ACC112 (cell line): ENCODE data around the gene TMEM26.

Source experiments
- H2AFZ ChIP-seq: fragments of 200-600 bp; sonication (generic); one replicate; pipeline ENCODE4 v1.6.0; 2017; ENCODE audit warnings: antibody characterized with exemption, low read length; ENCODE audit not compliant: unreplicated experiment
- H3K27ac ChIP-seq: fragments of 200-600 bp; sonication (generic); 2 replicates; pipeline ENCODE4 v1.5.1; 2014; ENCODE audit warnings: low read depth, mild to moderate bottlenecking, antibody characterized with exemption, low read length, moderate library complexity
- H3K27me3 ChIP-seq: fragments of 200-600 bp; sonication (generic); 2 replicates; pipeline ENCODE4 v1.6.1; 2014; ENCODE audit warnings: mild to moderate bottlenecking, antibody characterized with exemption, low read length, moderate library complexity, mixed read lengths; ENCODE audit not compliant: insufficient read depth
- H3K36me3 ChIP-seq: fragments of 200-600 bp; sonication (generic); 2 replicates; pipeline ENCODE4 v1.6.1; 2016; ENCODE audit warnings: mild to moderate bottlenecking, antibody characterized with exemption, low read length, moderate library complexity, mixed read lengths; ENCODE audit not compliant: insufficient read depth
- H3K4me1 ChIP-seq: fragments of 200-600 bp; sonication (generic); one replicate; pipeline ENCODE4 v1.6.1; 2016; ENCODE audit warnings: low read length, mixed read lengths; ENCODE audit not compliant: insufficient read depth, unreplicated experiment, control insufficient read depth
- H3K4me3 ChIP-seq: fragments of 200-600 bp; sonication (generic); 2 replicates; pipeline ENCODE4 v1.5.1; 2014; ENCODE audit warnings: mild to moderate bottlenecking, low read depth, low read length
- H3K79me2 ChIP-seq: fragments of 200-600 bp; sonication (generic); one replicate; pipeline ENCODE4 v1.6.0; 2016; ENCODE audit warnings: low read length; ENCODE audit not compliant: control insufficient read depth, unreplicated experiment, insufficient read depth

Gene TMEM26

DNA sequence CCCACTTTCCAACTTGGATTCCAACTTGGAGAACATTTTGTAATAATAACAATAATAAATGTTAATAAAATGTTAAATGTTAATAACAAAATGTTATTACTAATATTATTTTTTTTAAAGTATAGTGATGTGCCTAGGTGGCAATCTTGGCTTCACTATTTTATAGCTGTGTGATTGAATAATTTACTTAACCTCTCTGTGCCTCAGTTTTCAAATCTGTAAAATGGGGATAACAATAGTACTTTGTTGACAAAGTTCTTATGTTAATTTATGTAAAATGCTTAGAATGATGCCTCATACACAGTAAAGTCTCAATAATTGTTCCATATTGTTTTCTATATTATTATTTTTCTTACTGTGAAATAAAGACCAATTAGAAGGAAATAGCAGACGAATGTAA is 23.3 kb upstream of the TMEM26 start:
- H3K27me3 ChIP-seq: no peaks in the 10 kb centered on the region
- peaks cover 10% of the 10 kb centered on the region for H3K4me1 ChIP-seq
- no peaks in the 10 kb centered on the region for H3K36me3 ChIP-seq
- no peak overlapping the region for H3K4me3 ChIP-seq
- H2AFZ ChIP-seq: no peak overlapping the region
- H3K79me2 ChIP-seq: no peaks in the 10 kb centered on the region
- no peak overlapping the region for H3K27ac ChIP-seq

DNA sequence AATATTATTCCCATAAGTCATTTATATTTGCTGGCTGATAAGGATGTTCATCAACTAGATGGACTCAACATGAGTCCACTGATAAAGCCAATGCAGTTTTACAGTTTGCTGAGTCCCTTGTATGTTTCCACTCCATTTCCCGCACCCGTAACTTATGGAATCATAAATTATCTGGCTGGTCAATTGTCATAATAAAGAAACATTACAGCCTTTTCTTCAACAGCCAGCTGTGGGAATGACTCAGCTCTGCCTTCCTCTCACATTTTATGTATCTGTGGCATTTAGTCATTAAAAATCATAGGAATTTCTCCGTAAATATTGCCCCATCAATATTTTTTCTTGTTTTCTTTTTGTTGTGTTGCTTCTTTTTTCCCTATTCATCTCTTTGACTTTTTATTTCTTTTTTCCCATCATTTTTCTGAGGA is 22.3 kb upstream of the TMEM26 start:
- Histone ChIP-seq H3K4me3 (no peak overlapping the region), H3K4me1 (peaks cover 10% of the 10 kb centered on the region), H3K27ac (no peak overlapping the region), H3K36me3 (no peaks in the 10 kb centered on the region), H3K27me3 (no peaks in the 10 kb centered on the region), H3K79me2 (no peaks in the 10 kb centered on the region), H2AFZ (no peak overlapping the region)

DNA sequence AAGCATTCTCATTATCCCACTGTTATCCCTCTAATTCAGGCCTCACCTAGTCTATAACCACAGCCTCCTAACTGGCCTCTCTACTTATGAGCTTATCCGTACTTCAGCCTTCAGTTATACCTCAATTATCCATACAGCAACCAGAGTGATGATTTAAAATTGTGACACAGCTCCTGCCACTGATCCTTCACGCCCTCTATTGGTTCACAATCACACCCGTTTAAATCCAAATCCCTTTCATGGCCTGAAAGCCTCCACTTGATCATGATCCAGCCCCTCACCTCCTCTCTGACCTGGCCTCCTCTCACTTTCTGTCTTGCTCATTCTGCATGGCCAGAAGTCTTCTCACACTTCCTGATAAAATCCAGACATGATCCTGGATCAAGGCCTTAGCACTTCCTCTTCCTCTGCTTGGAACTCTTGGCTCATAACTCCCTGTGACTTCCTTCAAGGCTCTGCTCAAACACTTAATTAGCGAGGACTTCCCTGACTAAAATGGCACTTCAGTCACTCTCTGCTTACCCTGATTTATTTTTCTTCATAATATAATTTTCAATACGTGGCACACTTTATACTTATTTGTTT is 19.0 kb upstream of the TMEM26 start:
- H3K36me3 ChIP-seq: no peaks in the 10 kb centered on the region
- no peak overlapping the region for H3K27ac ChIP-seq
- H3K4me1 ChIP-seq: peaks cover 10% of the 10 kb centered on the region
- no peaks in the 10 kb centered on the region for H3K79me2 ChIP-seq
- no peak overlapping the region for H3K4me3 ChIP-seq
- H3K27me3 ChIP-seq: no peaks in the 10 kb centered on the region
- H2AFZ ChIP-seq: no peak overlapping the region

- Histone ChIP-seq H3K4me1 (peaks cover 6% of the 10 kb centered on the region), H3K79me2 (no peaks in the 10 kb centered on the region), H3K27me3 (no peaks in the 10 kb centered on the region), H2AFZ (no peak overlapping the region), H3K4me3 (no peak overlapping the region), H3K36me3 (no peaks in the 10 kb centered on the region), H3K27ac (no peak overlapping the region)
Measured at GRCh38 chr10:61471491-61471890, 18.3 kb upstream of the TMEM26 start.

DNA sequence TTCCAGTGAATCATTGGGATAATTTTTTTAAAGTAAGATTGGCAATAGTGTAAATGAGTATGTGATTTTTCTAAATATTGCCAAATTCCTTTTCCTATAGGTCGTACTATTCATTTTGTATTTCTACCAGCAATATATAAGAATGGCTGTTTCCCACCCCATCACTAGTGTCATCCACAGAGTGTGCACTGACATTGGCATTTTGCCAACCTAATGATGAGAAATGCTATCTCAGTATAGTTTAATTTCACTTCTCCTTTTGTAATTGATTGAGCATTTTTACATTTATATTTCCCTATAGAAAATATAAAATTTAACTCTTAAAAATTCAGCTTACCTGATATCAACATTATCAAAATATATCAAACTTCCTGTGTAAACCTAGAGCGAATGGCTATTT is 17.6 kb upstream of the TMEM26 start:
- H3K79me2 ChIP-seq: no peaks in the 10 kb centered on the region
- H3K27me3 ChIP-seq: no peaks in the 10 kb centered on the region
- no peak overlapping the region for H3K27ac ChIP-seq
- peaks cover 11% of the 10 kb centered on the region for H3K4me1 ChIP-seq
- no peaks in the 10 kb centered on the region for H3K36me3 ChIP-seq
- H3K4me3 ChIP-seq: no peak overlapping the region
- H2AFZ ChIP-seq: no peak overlapping the region

DNA sequence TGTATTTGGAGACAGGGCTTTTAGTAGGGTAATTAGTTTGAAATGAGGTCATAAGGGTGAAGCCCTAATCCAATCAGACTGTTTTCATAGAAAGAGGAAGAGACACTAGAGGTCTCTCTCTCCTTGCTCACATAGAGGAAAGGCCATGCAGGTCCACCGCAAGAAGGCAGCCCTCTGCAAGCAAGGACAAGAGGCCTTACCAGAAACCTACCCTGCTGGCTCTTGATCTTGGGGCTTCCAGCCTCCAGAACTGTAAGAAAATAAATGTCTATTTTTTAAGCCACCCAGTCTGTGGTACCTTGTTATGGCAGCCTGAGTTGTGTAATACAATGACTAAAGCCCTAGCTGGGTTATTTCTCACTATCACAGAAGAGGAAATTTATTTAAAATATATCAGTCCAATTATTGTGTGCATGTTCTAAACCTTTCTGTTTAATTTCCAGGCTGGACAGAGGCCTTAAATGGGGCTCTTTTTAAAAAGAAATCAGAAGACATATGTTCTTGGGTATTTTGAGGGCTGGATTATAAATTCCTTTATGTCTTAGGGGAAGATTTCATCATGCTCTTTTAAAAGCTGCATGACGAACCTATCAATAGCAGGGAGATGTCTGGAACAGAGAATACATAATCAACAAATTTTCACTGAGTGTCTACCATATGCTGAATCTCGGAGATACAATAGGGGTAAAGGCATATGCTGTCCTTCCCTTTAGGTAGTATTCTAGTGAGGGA is 12.9 kb upstream of the TMEM26 start:
- no peak overlapping the region for H2AFZ ChIP-seq

GRCh38 chr10:61465171-61465496 is 12.0 kb upstream of the TMEM26 start:
- Histone ChIP-seq H3K27me3 (no peaks in the 10 kb centered on the region), H3K79me2 (no peaks in the 10 kb centered on the region), H3K4me3 (0 out of 2 replicates have a peak overlapping the region, but pooled peaks have one; percentile 16), H3K4me1 (peaks cover 36% of the 10 kb centered on the region), H3K27ac (peak overlapping the region; percentile 85), H2AFZ (peak overlapping the region; percentile 24), H3K36me3 (no peaks in the 10 kb centered on the region)

More for the DNA sequence above, 12.9 kb upstream of the TMEM26 start:
- Histone ChIP-seq H3K4me3 (no peak overlapping the region), H3K79me2 (no peaks in the 10 kb centered on the region), H3K27me3 (no peaks in the 10 kb centered on the region), H3K36me3 (no peaks in the 10 kb centered on the region), H3K27ac (no peak overlapping the region), H3K4me1 (peaks cover 36% of the 10 kb centered on the region)

DNA sequence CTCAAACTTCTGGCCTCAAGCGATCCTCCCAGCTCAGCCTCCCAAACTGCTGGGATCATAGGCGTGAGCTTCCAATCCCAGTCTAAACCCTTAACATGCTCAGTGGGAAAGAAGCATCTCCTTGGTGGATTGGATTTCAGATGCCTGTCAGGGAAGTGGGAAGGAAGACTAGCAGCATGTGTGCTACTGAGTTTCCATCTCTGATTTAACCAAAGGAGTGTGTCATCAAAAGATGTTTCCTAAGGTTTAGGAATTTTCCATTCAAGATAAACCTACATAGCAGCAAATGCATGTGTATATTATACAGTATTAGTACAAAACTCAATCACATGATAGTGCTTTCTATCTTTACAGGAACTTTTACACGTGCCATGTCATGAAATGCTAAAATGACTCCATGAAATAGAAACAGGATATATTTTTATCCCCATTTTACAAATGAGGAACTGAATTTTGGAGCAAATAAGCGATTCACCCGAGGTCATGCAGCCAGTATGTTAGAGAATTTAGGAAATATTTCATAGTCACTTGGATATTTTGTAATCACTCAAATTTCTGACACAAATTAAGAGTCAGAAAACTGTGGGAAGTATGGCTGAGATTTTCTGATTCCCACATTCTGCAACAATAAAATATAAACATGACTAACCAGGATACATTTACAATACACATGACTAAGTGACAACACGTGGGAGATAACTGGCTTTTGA is 11.4 kb upstream of the TMEM26 start:
- Histone ChIP-seq H3K79me2 (no peaks in the 10 kb centered on the region), H3K4me1 (peaks cover 36% of the 10 kb centered on the region), H3K27ac (peak overlapping the region; percentile 85), H3K27me3 (no peaks in the 10 kb centered on the region), H3K36me3 (no peaks in the 10 kb centered on the region), H3K4me3 (peak overlapping the region; percentile 16; the same call in 1 of the 2 replicates), H2AFZ (peak overlapping the region; percentile 24)

DNA sequence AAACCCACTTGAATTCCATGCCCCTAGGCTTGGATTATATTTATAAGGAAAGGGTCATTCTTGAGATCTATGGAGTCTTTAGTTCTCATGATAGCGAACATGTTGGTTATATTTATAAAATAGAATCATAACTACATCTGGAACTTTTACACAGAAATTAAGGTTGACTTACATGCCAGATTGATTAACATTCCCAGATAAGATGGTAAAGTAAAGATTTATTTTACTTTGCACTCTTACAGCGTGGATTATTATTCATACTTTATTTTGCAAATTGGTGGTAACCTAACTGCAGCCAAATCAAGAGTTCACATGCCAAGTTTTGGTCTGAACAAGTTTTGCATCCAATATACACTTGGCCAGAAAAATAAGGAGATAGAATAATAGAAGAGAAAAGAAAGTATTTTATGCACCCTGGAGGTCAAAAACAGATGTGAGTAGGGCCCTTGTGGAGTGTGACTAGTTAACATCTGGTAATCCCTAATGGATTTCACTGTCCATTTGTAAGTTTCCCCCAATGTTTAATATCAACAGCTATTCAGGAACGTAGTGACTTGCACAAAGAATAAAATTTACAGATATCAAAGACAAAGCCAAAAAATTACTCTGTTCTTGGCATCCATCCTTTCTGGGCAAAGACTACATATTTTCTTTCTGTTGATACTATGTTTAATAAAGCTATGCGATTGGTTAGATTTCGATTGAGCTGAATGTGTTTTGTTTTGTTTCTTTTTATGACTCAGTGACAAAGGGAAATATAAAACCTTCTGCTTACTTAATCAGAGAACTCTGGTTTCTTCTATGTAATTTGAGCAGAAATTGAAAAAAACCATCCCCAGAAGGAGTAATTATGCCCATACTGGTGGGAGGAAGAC is 10.1 kb upstream of the TMEM26 start:
- no peaks in the 10 kb centered on the region for H3K79me2 ChIP-seq
- peaks cover 36% of the 10 kb centered on the region for H3K4me1 ChIP-seq
- H2AFZ ChIP-seq: peak overlapping the region; percentile 27
- no peaks in the 10 kb centered on the region for H3K27me3 ChIP-seq
- no peaks in the 10 kb centered on the region for H3K36me3 ChIP-seq
- peak overlapping the region; percentile 42; the same call in 1 of the 2 replicates for H3K4me3 ChIP-seq
- peak overlapping the region; percentile 85 for H3K27ac ChIP-seq

DNA sequence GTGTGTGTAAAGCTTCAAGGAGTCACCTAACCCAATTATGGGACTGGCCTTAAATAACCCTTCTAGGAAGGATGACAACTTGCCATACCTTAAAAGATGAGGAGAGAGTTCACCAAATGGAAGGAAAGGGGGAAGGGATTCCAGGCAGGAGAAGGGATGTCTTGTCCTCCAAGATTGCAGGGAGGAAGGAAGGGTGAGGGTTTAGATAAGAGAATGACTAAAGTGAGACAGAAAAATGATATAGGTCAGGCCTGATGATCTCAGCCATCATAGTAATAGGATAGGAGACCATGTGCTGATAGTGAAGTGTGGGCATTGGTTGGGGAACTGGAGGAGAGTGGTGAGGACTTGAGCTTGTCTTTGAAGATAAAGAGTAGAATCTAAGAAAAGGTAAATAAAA is 7.7 kb upstream of the TMEM26 start:
- Histone ChIP-seq H3K4me3 (no peak overlapping the region), H3K27ac (no peak overlapping the region), H3K79me2 (no peaks in the 10 kb centered on the region), H3K4me1 (peaks cover 32% of the 10 kb centered on the region), H3K27me3 (no peaks in the 10 kb centered on the region), H3K36me3 (no peaks in the 10 kb centered on the region), H2AFZ (no peak overlapping the region)
